AG09319 (cell line): Measurements from ENCODE around the gene SMAD2.

Experiments used
- DNase-seq: peaks from one replicate; pipeline ENCODE4 v3.0.0-alpha.2; 2010; ENCODE audit warnings: low read depth; ENCODE audit errors: extremely low read depth
- TF ChIP-seq, protein P1 (sequence below): IDR thresholded peaks from 2 replicates; pipeline ENCODE4 v1.5.1; 2011; ENCODE audit warnings: low read depth, mild to moderate bottlenecking, inconsistent platforms, low read length, moderate library complexity

Gene SMAD2

DNA sequence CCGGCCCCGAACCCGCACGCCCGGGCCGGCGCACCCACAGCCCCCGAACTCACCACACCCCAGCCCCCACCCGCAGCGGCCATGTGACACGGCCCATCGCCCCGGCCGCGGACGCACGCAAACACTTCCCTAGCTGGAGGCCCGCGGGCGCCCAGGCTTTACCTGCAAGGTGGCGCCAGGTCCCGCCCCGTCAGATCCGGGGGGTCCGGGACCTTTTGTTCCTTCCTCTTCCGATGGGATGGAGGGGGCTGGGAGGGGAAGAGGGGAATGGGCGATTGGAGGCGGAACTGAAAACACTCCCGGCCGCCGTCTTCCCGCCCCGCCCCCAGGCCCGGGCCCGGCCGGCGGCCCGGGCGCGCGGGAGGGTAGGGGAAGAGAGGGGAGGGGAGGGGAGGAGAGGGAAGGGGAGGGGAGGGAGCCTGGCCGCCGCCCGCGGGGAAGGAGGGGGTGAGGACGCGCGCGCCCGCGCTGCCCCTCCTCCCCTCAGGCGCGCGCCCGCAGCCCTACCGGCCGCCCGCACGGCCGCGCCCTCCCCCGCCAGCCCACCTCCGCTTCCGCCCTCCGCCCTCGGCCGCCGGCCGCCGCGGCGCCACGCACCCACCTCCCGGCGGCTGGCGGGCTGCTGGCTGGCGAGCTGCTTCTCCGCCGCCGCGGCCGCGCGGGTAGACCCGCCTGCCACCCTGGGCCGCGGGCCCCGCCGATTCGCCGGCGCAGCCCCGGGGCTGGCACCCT is at the start of gene SMAD2:
Gene SMAD2, minus strand, starts transcription at position 461 of the 732 bp plus-strand sequence. CDS start 33,903 bp downstream, outside the sequence.
- peak; percentile 58 for DNase-seq
- TF ChIP-seq, protein P1, sequence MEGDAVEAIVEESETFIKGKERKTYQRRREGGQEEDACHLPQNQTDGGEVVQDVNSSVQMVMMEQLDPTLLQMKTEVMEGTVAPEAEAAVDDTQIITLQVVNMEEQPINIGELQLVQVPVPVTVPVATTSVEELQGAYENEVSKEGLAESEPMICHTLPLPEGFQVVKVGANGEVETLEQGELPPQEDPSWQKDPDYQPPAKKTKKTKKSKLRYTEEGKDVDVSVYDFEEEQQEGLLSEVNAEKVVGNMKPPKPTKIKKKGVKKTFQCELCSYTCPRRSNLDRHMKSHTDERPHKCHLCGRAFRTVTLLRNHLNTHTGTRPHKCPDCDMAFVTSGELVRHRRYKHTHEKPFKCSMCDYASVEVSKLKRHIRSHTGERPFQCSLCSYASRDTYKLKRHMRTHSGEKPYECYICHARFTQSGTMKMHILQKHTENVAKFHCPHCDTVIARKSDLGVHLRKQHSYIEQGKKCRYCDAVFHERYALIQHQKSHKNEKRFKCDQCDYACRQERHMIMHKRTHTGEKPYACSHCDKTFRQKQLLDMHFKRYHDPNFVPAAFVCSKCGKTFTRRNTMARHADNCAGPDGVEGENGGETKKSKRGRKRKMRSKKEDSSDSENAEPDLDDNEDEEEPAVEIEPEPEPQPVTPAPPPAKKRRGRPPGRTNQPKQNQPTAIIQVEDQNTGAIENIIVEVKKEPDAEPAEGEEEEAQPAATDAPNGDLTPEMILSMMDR = no peak

DNA sequence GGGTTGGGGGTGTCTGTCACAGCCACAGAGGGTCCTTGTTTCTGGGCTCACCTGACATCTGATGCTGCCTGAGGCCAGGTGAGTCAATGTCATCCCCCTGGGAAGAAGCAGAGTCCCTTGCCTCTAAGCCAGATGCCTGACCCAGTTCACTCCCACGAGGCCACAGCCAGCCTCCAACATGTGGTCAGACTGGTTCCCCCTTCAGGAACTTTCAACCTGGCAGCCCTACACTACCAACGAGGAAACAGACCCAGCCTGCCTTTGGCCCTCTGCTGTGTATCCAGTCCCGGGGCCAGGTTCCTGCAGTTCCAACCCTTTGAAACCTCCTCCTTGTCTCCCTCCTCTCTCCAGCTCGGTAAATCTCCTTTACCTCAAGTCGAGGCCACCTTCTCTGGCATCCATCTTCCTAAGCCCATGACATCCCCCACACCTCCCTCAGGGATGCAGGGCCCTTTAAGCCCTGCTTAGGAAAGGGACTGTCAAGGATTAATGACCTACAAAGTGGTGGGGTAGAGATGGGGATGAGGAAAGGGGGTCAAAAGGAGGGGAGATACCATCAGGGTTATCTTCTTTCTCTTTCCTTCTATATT is 49.2 kb upstream of the SMAD2 start:
- TF ChIP-seq, protein P1 = no peak
- no peak for DNase-seq

DNA sequence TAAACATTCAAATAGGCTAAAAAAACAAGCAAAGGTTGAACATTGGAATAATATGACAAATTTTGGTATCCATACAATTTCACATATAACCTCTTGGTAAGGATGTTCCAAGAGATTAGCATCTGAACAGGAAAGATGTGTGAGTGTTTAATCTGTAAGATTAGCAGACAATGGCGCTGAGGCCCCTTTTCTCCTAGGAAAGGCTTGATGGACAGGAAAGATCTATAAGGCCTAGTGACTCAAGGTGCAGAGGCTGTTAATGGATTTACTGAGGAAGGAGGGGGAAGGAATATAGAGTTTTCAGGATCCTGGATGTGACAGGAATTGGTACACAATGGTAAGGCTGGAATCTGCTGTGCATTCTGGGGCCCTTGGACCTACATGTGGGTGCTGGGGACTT is 48.1 kb upstream of the SMAD2 start:
- DNase-seq = no peak
- TF ChIP-seq, protein P1 = no peak

DNA sequence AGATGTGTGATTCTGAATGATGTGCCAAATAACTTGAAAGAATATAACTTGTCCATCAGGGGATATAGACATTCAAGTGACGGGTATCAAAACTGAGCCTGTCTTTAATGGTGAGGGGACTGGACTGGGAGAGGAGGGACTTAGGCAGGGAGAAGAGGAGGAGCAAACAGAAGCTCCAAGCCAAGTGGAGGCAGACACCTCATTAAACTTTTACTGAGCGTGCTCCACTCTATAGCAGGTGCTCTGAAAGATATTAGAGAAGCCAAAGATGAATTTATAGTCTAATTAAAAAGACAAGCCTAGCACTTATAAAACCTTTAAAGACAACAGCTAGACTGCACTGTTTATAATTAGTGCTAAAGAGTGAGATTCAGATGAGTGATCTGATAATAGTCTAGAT is 47.7 kb upstream of the SMAD2 start:
- no peak for DNase-seq
- TF ChIP-seq, protein P1 = no peak

DNA sequence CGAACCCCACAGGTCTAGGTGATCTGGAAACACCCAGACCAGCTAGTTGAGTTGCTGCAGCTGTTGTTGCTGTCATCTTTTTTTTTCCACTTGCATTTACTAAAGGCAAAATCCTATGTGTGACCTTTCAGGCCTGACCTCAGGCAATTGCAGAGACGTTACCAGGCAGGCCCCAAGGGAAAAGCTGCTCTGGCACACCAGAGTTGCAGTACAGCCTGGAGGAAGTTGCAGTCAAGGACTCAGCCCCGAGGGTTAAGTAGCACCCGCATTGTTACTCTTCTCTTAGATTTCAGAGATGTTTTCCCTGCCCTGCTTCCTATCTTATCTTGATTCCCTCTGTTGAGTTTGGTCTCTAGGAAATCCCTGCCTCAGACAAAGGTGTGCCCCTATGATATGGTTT is 45.2 kb upstream of the SMAD2 start:
- TF ChIP-seq, protein P1 = no peak
- DNase-seq = no peak

DNA sequence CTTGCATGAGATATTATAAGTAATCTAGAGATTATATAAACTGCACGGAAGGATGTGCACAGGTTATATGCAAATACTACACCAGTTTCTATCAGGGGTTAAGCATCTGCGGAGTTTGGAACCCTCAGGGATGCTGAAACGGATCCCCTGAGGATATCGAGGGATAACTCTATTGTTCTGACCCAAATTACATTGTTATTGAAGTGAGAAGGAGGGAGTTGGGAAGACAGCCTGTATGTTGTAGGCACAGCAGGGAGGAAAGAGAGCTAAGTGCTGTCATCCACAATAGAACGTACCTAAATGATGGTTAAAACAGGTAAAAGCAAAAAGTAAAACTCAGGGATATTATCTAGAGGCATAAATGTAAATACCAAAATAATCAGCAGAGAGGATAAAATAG is 44.6 kb upstream of the SMAD2 start:
- no peak for DNase-seq
- TF ChIP-seq, protein P1 = no peak
